Fibroblast of lung (primary cell): ENCODE measurements around the gene ORC3. TPM values are rescaled to one million over a fixed set of nuclear protein-coding genes. Genes with fewer than 3 reads are reported as not detected.

ENCODE experiments used
- DNase-seq, 2 donors: peaks; one replicate each; pipeline versions ENCODE4 v3.0.0 to v3.0.0-alpha.2; 2010; ENCODE audit warnings: low read depth in 2 of 2
- H2AFZ ChIP-seq: 2 replicates; pipeline ENCODE4 v1.5.1; 2012; ENCODE audit warnings: low read length, control low read depth, inconsistent platforms
- H3K27ac ChIP-seq: 2 replicates; pipeline ENCODE4 v1.5.1; 2011; ENCODE audit warnings: low read length, control low read depth; ENCODE audit not compliant: insufficient read depth
- H3K27me3 ChIP-seq: 2 replicates; pipeline ENCODE4 v1.5.1; 2011; ENCODE audit warnings: mild to moderate bottlenecking, low read length; ENCODE audit not compliant: control insufficient read depth, insufficient read depth
- H3K36me3 ChIP-seq: 2 replicates; pipeline ENCODE4 v1.5.1; 2011; ENCODE audit warnings: low read length; ENCODE audit not compliant: control insufficient read depth, insufficient read depth
- H3K4me1 ChIP-seq: 2 replicates; pipeline ENCODE4 v1.5.1; 2011; ENCODE audit warnings: low read length; ENCODE audit not compliant: control insufficient read depth, insufficient read depth; ENCODE audit errors: extremely low read depth
- H3K4me2 ChIP-seq: 2 replicates; pipeline ENCODE4 v1.5.1; 2011; ENCODE audit warnings: low read length, control low read depth; ENCODE audit not compliant: insufficient read depth; ENCODE audit errors: extremely low read depth
- H3K4me3 ChIP-seq, 4 experiments: fragments of 200-600 bp in 1 of 4; sonication (generic) in 1 of 4; replicated peaks in 1 of 4; 2 replicates each; pipeline ENCODE4 v1.5.1; 2011 to 2016; ENCODE audit warnings: low read length in 4 of 4, low read depth in 3 of 4, mild to moderate bottlenecking in 3 of 4, control low read depth in 2 of 4, inconsistent platforms in 1 of 4, mixed read lengths in 1 of 4; ENCODE audit not compliant: insufficient read depth in 1 of 4; ENCODE audit errors: control extremely low read depth in 1 of 4
- H3K79me2 ChIP-seq: 2 replicates; pipeline ENCODE4 v1.5.1; 2012; ENCODE audit warnings: mild to moderate bottlenecking, low read length, inconsistent platforms; ENCODE audit not compliant: control insufficient read depth, insufficient read depth
- H3K9ac ChIP-seq: 2 replicates; pipeline ENCODE4 v1.5.1; 2011; ENCODE audit warnings: mild to moderate bottlenecking, low read length, control low read depth; ENCODE audit not compliant: insufficient read depth
- H3K9me3 ChIP-seq: 2 replicates; pipeline ENCODE4 v1.5.1; 2012; ENCODE audit warnings: low read depth, low read length; ENCODE audit not compliant: control insufficient read depth, insufficient read depth
- H4K20me1 ChIP-seq: 2 replicates; pipeline ENCODE4 v1.5.1; 2011; ENCODE audit warnings: low read length; ENCODE audit not compliant: control insufficient read depth, insufficient read depth; ENCODE audit errors: extremely low read depth
- EZH2 ChIP-seq: IDR thresholded peaks from 2 replicates; pipeline ENCODE4 v1.5.1; 2012; ENCODE audit warnings: low read length, control low read depth, mild to moderate bottlenecking; ENCODE audit errors: missing control alignments
- polyA plus RNA-seq, 2 donors: library from polyadenylated mRNA; depleted of rRNA in 1 of 2; stranded (reverse) in 1 of 2; unstranded in 1 of 2; fragments of >200 nt; gene quantifications; 2 replicates each; pipeline ENCODE4 v1.2.1, GENCODE V29; 2011 to 2012; ENCODE audit warnings: missing spikeins in 1 of 2
- total RNA-seq: library from RNA; depleted of rRNA; stranded (reverse); fragments of >200 nt; gene quantifications from 2 replicates; pipeline ENCODE4 v1.2.1, GENCODE V29; 2014
- TF ChIP-seq, protein P1 (sequence below), 2 donors: IDR thresholded peaks in 1 of 2; conservative IDR thresholded peaks in 1 of 2; 1 replicate in 1 of 2; 2 replicates in 1 of 2; pipeline ENCODE4 v1.5.1; 2011 to 2012; ENCODE audit warnings: low read length in 2 of 2, control low read depth in 1 of 2, inconsistent platforms in 1 of 2, low read depth in 1 of 2, mild to moderate bottlenecking in 1 of 2

The ORC3 gene
- total and polyA plus RNA-seq, 2 donors (not counting 1 experiment from before 2014, with no cell fraction given) = 23.8 to 37.9 TPM

DNA sequence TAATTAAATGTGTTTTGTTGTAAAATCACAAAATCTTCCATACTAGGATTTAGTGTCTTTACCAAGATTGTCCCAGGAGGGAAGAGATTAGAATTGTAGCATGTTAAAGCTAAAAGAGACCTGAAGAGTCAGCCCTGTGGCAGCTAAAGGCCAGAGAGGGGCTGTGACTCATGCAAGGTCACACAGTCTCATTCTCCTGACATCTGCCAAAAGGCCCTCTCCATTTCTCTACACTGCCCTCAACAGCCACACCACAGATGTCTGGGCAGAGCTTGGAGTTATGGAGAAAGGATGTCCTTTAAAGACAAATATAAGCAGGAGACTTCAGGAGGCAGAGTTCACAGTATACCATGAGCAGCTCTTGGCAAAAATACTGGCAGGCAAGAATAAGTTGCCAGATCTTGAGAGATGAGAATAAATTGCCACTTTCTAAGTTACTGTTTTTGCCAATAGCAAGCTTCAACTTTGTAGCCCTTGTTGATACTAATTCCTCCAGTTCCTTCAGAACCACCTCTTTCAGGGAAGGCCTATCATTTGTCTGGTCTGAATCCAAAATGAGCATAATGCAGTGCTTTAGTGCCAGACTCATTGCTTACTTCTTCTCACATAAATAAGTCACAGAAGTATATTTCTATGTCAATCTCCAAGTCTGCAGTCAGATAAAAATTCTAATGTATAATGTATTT, 70.4 kb downstream of the ORC3 start:
- no peaks in the 10 kb centered on the region for H4K20me1 ChIP-seq
- peak; percentile 73 to 76 for DNase-seq
- H3K27me3 ChIP-seq = no peaks in the 10 kb centered on the region
- H3K4me1 ChIP-seq = peaks cover 18% of the 10 kb centered on the region
- no peak overlapping the region for H3K9ac ChIP-seq
- peak overlapping the region; percentile 43 for H3K27ac ChIP-seq
- no peak for TF ChIP-seq EZH2
- TF ChIP-seq, protein P1, sequence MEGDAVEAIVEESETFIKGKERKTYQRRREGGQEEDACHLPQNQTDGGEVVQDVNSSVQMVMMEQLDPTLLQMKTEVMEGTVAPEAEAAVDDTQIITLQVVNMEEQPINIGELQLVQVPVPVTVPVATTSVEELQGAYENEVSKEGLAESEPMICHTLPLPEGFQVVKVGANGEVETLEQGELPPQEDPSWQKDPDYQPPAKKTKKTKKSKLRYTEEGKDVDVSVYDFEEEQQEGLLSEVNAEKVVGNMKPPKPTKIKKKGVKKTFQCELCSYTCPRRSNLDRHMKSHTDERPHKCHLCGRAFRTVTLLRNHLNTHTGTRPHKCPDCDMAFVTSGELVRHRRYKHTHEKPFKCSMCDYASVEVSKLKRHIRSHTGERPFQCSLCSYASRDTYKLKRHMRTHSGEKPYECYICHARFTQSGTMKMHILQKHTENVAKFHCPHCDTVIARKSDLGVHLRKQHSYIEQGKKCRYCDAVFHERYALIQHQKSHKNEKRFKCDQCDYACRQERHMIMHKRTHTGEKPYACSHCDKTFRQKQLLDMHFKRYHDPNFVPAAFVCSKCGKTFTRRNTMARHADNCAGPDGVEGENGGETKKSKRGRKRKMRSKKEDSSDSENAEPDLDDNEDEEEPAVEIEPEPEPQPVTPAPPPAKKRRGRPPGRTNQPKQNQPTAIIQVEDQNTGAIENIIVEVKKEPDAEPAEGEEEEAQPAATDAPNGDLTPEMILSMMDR (conservative IDR thresholded peaks at IDR 0.05 in 1 of 2, IDR thresholded peaks at IDR 0.05 in 1 of 2; ENCODE audit: low read depth in 1 of 2, low read length in 2 of 2) = no peak
- H2AFZ ChIP-seq = no peak overlapping the region
- H3K4me2 ChIP-seq = peak overlapping the region; percentile 21
- H3K36me3 ChIP-seq = no peaks in the 10 kb centered on the region
- H3K4me3 ChIP-seq = no peak overlapping the region
- no peaks in the 10 kb centered on the region for H3K9me3 ChIP-seq
- H3K79me2 ChIP-seq = no peaks in the 10 kb centered on the region

GRCh38 chr6:87661016-87661415, 71.1 kb downstream of the ORC3 start:
- Histone ChIP-seq H2AFZ (no peak overlapping the region), H3K9me3 (no peaks in the 10 kb centered on the region), H3K27ac (peak overlapping the region; percentile 43), H3K79me2 (no peaks in the 10 kb centered on the region), H4K20me1 (no peaks in the 10 kb centered on the region), H3K4me2 (peak overlapping the region; percentile 21), H3K4me3 (no peak overlapping the region), H3K27me3 (no peaks in the 10 kb centered on the region), H3K36me3 (no peaks in the 10 kb centered on the region), H3K9ac (no peak overlapping the region), H3K4me1 (peaks cover 18% of the 10 kb centered on the region)
- DNase-seq = peak; percentile 42 to 64
- TF ChIP-seq EZH2 = no peak
- TF ChIP-seq, protein P1 (conservative IDR thresholded peaks at IDR 0.05 in 1 of 2, IDR thresholded peaks at IDR 0.05 in 1 of 2; ENCODE audit: low read depth in 1 of 2, low read length in 2 of 2) = no peak

DNA sequence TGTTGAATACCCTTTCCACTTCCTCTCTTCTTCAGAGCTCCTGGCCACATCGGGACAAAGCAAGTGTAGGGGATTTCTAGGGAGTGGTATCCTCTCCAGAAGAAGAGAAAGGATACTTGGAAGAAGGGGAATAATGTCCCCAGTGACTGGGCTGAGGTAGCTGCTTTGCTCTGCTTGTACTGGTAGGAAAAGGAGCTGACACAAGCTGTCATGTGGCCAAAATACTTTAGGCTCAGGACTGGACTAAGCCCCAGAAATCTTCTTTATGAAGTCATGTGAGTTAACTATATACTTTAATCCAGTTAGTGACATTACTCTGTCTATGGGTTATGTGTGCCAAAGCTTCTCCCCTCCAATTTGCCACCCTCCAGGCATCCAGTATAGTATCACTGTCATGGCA, 71.6 kb downstream of the ORC3 start:
- Histone ChIP-seq H3K79me2 (no peaks in the 10 kb centered on the region), H2AFZ (no peak overlapping the region), H3K4me1 (peaks cover 18% of the 10 kb centered on the region), H3K27me3 (no peaks in the 10 kb centered on the region), H3K4me2 (no peak overlapping the region), H3K4me3 (no peak overlapping the region), H3K27ac (peak overlapping the region; percentile 43), H4K20me1 (no peaks in the 10 kb centered on the region), H3K9ac (no peak overlapping the region), H3K36me3 (no peaks in the 10 kb centered on the region), H3K9me3 (no peaks in the 10 kb centered on the region)
- TF ChIP-seq EZH2 = no peak
- TF ChIP-seq, protein P1 (conservative IDR thresholded peaks at IDR 0.05 in 1 of 2, IDR thresholded peaks at IDR 0.05 in 1 of 2; ENCODE audit: low read depth in 1 of 2, low read length in 2 of 2) = no peak
- DNase-seq = peak in 1 of 2 donors; percentile 10
